ENCODE measurements around the gene CCDC142. TPM values are rescaled to one million over a fixed set of nuclear protein-coding genes. Genes with fewer than 3 reads are reported as not detected.

CCDC142 gene
- total and polyA plus RNA-seq, 2 of the 8 experiments (the other 6 are each of a cell fraction or from before 2014, with no cell fraction given) = 6.0 to 10.7 TPM

DNA sequence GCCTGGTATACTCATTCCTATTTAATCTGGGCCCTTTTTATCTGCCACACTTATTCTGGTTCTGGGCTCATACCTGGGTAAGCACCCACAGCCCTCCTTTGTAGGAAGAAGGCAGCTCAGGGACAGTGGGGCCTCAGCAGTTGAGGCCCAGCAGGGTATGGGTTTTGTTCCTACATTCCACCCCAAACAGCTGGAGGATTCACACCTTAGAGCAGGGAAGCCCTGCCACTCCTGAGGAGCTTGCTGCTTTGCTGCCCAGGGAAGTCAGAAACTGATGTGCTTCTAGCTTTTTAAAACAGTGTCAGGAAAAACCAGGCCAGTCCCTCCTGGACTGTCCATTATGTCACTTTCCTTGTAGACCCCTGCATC, 17.8 kb upstream of the CCDC142 start:
- no peak overlapping the region for H2BK5ac ChIP-seq (ENCODE audit: low read depth, low read length)
- H3K9me3 ChIP-seq (ENCODE audit: insufficient read depth in 2 of 2, low read depth in 1 of 2, low read length in 1 of 2) = no peaks in the 10 kb centered on the region
- no peak overlapping the region for H4K91ac ChIP-seq (replicated peaks; ENCODE audit: insufficient read length, low read length)
- peaks cover 7 to 59% (median 38%) of the 10 kb centered on the region in 4 experiments for H3K4me1 ChIP-seq (replicated peaks in 1 of 4; ENCODE audit: control insufficient read depth in 3 of 4, insufficient read depth in 4 of 4, low read length in 3 of 4)
- H2BK120ac ChIP-seq (replicated peaks; ENCODE audit: low read depth, low read length) = no peak overlapping the region
- 0 out of 8 replicates have a peak overlapping the region, but pooled peaks of 1 of the 4 experiments have one; percentile 57 for H3K4me3 ChIP-seq (ENCODE audit: extremely low read depth in 1 of 4, insufficient read depth in 2 of 4, low read depth in 3 of 4, low read length in 4 of 4)
- H2BK12ac ChIP-seq (ENCODE audit: low read depth, low read length) = no peak overlapping the region
- peak overlapping the region in 1 of 2 experiments; percentile 78; a peak in 1 of 4 replicates for H3K4me2 ChIP-seq (ENCODE audit: insufficient read depth in 1 of 2, low read depth in 2 of 2, low read length in 2 of 2)
- H3K27ac ChIP-seq (ENCODE audit: low read depth, low read length) = no peak overlapping the region
- H2BK15ac ChIP-seq (ENCODE audit: low read length) = no peak overlapping the region
- H3K36me3 ChIP-seq (ENCODE audit: control insufficient read depth in 2 of 4, insufficient read depth in 4 of 4, low read length in 3 of 4) = peaks cover 0 to 5% (median 2%) of the 10 kb centered on the region in 4 experiments; a peak in 6 of 8 replicates
- no peaks in the 10 kb centered on the region for H3K79me1 ChIP-seq (ENCODE audit: low read depth, low read length)
- no peak overlapping the region for H3K9ac ChIP-seq (replicated peaks in 1 of 4; ENCODE audit: extremely low read depth in 1 of 4, low read depth in 3 of 4, low read length in 3 of 4)
- H4K5ac ChIP-seq (ENCODE audit: insufficient read length, low read depth, low read length) = no peak overlapping the region
- no peak overlapping the region for H3K18ac ChIP-seq (ENCODE audit: extremely low read depth, low read length)
- FAIRE-seq = no peak
- H3K27me3 ChIP-seq (replicated peaks in 1 of 4; ENCODE audit: control insufficient read depth in 3 of 4, extremely low read depth in 1 of 4, insufficient read depth in 3 of 4, low read length in 3 of 4) = peaks cover 82 to 100% (median 100%) of the 10 kb centered on the region in 4 experiments
- no peak overlapping the region for H2AK5ac ChIP-seq (ENCODE audit: low read depth, low read length)
- H3K79me2 ChIP-seq (ENCODE audit: control insufficient read depth in 1 of 2, insufficient read depth in 2 of 2, low read length in 2 of 2) = no peaks in the 10 kb centered on the region
- H2BK20ac ChIP-seq (ENCODE audit: low read length) = no peak overlapping the region
- POLR2A ChIA-PET (ENCODE audit: partially characterized antibody) = interaction anchor here (0.9 to 9.4 kb wide), 13 partner anchors 9 to 88 kb away, joined by 3 to 73 read pairs (median 3); partner anchors contain the start of genes AUP1, CCDC142, DQX1 and HTRA2
- H4K8ac ChIP-seq (ENCODE audit: extremely low read depth, insufficient read depth, low read length) = no peak overlapping the region
- H3K23ac ChIP-seq (ENCODE audit: insufficient read length) = no peak overlapping the region
- no peak overlapping the region for H3K56ac ChIP-seq (replicated peaks; ENCODE audit: insufficient read length, low read depth, low read length)
- H3K14ac ChIP-seq (ENCODE audit: insufficient read length) = no peak overlapping the region
- DNase-seq (ENCODE audit: low read depth in 1 of 2, low spot score in 2 of 2) = peak in 1 of 2 experiments; percentile 50
- H3K23me2 ChIP-seq (ENCODE audit: low read depth, low read length) = peaks cover 35% of the 10 kb centered on the region; the same call in 1 of the 2 replicates
- CTCF ChIA-PET (ENCODE audit: partially characterized antibody) = interaction anchor here (0.7 to 5.1 kb wide), 15 partner anchors 9 to 91 kb away, joined by 3 to 24 read pairs (median 6); partner anchors contain the start of genes AUP1, CCDC142, HTRA2 and TLX2
- no peak overlapping the region for H2AFZ ChIP-seq (ENCODE audit: low read length)
- H4K20me1 ChIP-seq (replicated peaks in 1 of 2; ENCODE audit: control insufficient read depth in 1 of 2, insufficient read depth in 2 of 2, low read length in 2 of 2) = peaks cover 0 to 15% of the 10 kb centered on the region in 2 experiments
- 0 out of 2 replicates have a peak, but pooled peaks have one; percentile 28 for TF ChIP-seq TEAD4 (IDR thresholded peaks at IDR 0.05; ENCODE audit: low read depth, low read length)
- TF ChIP-seq, protein P1, sequence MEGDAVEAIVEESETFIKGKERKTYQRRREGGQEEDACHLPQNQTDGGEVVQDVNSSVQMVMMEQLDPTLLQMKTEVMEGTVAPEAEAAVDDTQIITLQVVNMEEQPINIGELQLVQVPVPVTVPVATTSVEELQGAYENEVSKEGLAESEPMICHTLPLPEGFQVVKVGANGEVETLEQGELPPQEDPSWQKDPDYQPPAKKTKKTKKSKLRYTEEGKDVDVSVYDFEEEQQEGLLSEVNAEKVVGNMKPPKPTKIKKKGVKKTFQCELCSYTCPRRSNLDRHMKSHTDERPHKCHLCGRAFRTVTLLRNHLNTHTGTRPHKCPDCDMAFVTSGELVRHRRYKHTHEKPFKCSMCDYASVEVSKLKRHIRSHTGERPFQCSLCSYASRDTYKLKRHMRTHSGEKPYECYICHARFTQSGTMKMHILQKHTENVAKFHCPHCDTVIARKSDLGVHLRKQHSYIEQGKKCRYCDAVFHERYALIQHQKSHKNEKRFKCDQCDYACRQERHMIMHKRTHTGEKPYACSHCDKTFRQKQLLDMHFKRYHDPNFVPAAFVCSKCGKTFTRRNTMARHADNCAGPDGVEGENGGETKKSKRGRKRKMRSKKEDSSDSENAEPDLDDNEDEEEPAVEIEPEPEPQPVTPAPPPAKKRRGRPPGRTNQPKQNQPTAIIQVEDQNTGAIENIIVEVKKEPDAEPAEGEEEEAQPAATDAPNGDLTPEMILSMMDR (IDR thresholded peaks at IDR 0.05; ENCODE audit: control extremely low read depth in 1 of 3, insufficient read depth in 1 of 3, low read depth in 1 of 3, low read length in 3 of 3) = no peak
- no peak overlapping the region for H3K4ac ChIP-seq (replicated peaks; ENCODE audit: insufficient read length, low read depth, low read length)

Measured in H1 (cell line).